ENCODE results near the gene SYS1. TPM values are rescaled to one million over a fixed set of nuclear protein-coding genes. Genes with fewer than 3 reads are reported as not detected.
A peak's percentile ranks its signal among the peaks of the same experiment; 100 is the strongest.

SYS1 gene
- polyA plus RNA-seq, 1 experiment = 25.1 TPM

DNA sequence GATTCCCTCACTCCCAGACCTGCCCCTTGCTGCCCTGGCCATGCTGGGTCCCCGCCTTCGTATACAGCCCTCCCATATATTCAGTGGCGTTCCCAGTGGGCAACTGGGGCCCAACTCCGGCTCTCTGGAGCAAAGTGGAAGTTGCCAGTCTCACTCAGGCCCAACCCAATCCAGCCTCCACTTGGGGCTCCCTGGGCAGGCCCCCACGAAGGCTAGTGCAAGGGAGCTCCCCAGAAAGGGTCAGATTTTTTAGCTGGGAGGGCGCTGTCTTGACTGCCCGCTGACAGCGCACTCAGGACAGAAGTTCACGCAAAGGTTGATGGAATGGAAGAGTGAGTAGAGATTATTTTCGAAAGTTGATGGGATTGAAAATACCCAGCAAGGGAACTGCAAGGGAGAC is 9.3 kb downstream of the SYS1 start:
- ChIA-PET POLR2A (interaction anchor here (0.9 kb wide), 1 partner anchor 64 kb away, joined by 3 read pairs; no protein-coding TSS in a partner anchor), CTCF (interaction anchor here (1.0 to 9.9 kb wide), 10 partner anchors 8 to 398 kb away, joined by 4 to 194 read pairs (median 30); partner anchors contain the start of genes PIGT and SYS1)
- H3K9me3 ChIP-seq (ENCODE audit: control insufficient read depth, insufficient read depth, low read length) = no peaks in the 10 kb centered on the region
- no peak for DNase-seq (ENCODE audit: low read depth, low spot score)
- H3K4me3 ChIP-seq (ENCODE audit: low read depth, low read length) = no peak overlapping the region
- TF ChIP-seq, protein P1, sequence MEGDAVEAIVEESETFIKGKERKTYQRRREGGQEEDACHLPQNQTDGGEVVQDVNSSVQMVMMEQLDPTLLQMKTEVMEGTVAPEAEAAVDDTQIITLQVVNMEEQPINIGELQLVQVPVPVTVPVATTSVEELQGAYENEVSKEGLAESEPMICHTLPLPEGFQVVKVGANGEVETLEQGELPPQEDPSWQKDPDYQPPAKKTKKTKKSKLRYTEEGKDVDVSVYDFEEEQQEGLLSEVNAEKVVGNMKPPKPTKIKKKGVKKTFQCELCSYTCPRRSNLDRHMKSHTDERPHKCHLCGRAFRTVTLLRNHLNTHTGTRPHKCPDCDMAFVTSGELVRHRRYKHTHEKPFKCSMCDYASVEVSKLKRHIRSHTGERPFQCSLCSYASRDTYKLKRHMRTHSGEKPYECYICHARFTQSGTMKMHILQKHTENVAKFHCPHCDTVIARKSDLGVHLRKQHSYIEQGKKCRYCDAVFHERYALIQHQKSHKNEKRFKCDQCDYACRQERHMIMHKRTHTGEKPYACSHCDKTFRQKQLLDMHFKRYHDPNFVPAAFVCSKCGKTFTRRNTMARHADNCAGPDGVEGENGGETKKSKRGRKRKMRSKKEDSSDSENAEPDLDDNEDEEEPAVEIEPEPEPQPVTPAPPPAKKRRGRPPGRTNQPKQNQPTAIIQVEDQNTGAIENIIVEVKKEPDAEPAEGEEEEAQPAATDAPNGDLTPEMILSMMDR (IDR thresholded peaks at IDR 0.05; ENCODE audit: low read depth, low read length) = no peak
- no peak overlapping the region for H3K27ac ChIP-seq (ENCODE audit: low read depth, low read length)
- no peaks in the 10 kb centered on the region for H3K27me3 ChIP-seq (ENCODE audit: control insufficient read depth, insufficient read depth, low read length)

DNA sequence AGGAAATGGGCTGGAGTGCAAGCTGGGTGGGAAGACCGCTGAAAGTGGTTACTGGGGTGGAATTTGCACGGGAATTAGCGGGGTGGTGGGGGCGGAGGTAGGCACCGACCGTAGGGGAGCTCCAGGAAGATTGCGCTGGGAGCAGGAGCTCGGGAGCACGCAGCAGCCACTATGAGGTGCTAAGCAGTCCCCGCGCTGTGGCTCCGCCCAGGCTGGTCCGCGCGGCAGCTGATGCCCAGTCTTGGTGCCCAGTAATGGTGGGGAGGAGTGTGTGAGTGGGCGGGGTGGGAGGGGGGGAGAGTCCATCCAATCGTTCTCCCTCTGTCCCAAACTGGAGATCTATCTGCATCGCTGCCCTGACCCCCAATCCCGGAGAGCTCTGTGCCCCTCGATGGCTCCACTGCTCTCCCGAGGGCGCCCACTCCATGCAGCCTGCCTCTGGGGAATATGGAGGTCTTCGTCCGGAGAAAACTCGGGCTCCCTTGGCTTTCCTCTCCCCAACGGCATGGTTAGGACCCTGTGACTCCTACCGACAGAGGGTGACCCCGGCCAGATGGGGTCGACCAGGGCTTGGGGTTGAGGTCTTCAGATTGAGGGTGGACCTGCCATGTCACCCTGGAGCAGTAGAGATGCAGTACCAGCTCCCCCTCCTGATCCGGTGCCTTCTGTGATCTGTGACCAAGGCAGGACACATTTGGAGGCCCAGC is 9.8 kb downstream of the SYS1 start:
- POLR2A ChIA-PET = interaction anchor here (0.9 to 1.1 kb wide), 2 partner anchors 26 to 64 kb away, joined by 3 to 4 read pairs; no protein-coding TSS in a partner anchor
- DNase-seq (ENCODE audit: low read depth, low spot score) = no peak
- CTCF ChIA-PET = interaction anchor here (0.6 to 9.9 kb wide), 20 partner anchors 9 to 1343 kb away, joined by 3 to 194 read pairs (median 15); partner anchors contain the start of genes PIGT and SYS1
- no peak overlapping the region; the same call in 1 of the 2 replicates for H3K4me3 ChIP-seq (ENCODE audit: low read depth, low read length)
- no peaks in the 10 kb centered on the region for H3K9me3 ChIP-seq (ENCODE audit: control insufficient read depth, insufficient read depth, low read length)
- no peak overlapping the region for H3K27ac ChIP-seq (ENCODE audit: low read depth, low read length)
- TF ChIP-seq, protein P1 (IDR thresholded peaks at IDR 0.05; ENCODE audit: low read depth, low read length) = no peak
- H3K27me3 ChIP-seq (ENCODE audit: control insufficient read depth, insufficient read depth, low read length) = no peaks in the 10 kb centered on the region

DNA sequence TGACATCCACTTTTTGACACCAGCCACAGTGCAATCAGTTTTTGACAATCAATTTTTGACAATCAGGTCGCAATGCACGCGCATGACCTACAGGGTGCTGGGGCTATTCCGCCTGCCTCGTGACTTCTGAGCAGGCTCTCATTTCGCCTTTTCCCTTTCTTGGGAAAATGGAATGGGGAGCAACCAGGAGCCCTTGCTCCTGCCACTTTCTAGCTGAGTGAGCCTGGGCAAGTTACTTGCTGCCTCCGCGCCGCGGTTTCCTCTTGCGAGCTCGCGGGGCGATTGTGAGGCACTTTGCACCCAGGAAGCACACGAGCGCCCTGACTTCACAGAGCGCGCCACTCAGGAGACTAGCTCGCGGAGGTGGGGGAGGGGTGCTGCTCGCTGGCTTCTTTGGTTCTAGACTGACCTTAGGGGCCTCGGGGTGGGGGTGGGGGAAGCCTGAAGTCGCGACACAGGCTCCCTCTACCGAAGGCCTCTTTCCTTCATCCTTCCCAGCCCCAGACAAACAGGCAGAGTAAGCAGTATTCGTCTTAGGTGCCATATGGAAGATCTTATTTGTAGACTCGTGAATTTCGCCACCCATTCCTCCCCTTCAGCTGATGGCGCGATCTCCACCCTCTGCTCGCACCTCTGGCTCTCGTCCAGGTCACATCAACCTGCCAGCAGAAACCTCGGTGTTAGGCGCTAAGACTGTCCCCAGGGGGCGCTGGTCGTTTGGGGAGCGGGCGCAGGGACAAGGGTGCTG is 10.6 kb downstream of the SYS1 start:
- Histone ChIP-seq H3K27ac (ENCODE audit: low read depth, low read length) (no peak overlapping the region), H3K4me3 (ENCODE audit: low read depth, low read length) (peak overlapping the region; percentile 52), H3K27me3 (ENCODE audit: control insufficient read depth, insufficient read depth, low read length) (no peaks in the 10 kb centered on the region), H3K9me3 (ENCODE audit: control insufficient read depth, insufficient read depth, low read length) (no peaks in the 10 kb centered on the region)
- DNase-seq (ENCODE audit: low read depth, low spot score) = no peak
- TF ChIP-seq, protein P1 (IDR thresholded peaks at IDR 0.05; ENCODE audit: low read depth, low read length) = peak; percentile 88
- ChIA-PET CTCF (interaction anchor here (0.5 to 9.9 kb wide), 42 partner anchors 9 to 1342 kb away, joined by 3 to 194 read pairs (median 6); partner anchors contain the start of genes DBNDD2, PIGT, SDC4 and SYS1), POLR2A (interaction anchor here (0.5 to 1.3 kb wide), 6 partner anchors 10 to 1929 kb away, joined by 3 to 8 read pairs (median 4); partner anchors contain the start of gene SYS1)

DNA sequence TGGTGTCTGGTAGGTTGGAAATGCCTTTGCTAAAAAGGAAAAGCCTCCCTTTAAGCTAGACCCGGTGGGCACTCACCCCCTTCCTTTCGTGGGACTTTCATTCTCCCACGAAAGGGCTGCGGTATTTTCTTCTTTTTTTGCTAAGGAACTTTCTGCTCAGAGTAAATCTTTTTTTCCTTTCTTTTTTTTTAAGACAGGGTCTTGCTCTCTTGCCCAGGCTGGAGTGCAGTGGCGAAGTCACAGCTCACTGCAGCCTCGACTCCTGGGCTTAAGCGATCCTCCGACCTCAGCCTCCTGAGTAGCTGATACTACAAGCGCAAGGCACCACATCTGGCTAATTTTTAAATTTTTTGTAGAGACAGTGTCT is 11.1 kb downstream of the SYS1 start:
- H3K27ac ChIP-seq (ENCODE audit: low read depth, low read length) = no peak overlapping the region
- CTCF ChIA-PET = interaction anchor here (0.6 to 9.9 kb wide), 37 partner anchors 8 to 595 kb away, joined by 3 to 194 read pairs (median 6); partner anchors contain the start of genes DBNDD2, PIGT, SDC4 and SYS1
- H3K27me3 ChIP-seq (ENCODE audit: control insufficient read depth, insufficient read depth, low read length) = no peaks in the 10 kb centered on the region
- peak overlapping the region; percentile 52 for H3K4me3 ChIP-seq (ENCODE audit: low read depth, low read length)
- no peaks in the 10 kb centered on the region for H3K9me3 ChIP-seq (ENCODE audit: control insufficient read depth, insufficient read depth, low read length)
- TF ChIP-seq, protein P1 (IDR thresholded peaks at IDR 0.05; ENCODE audit: low read depth, low read length) = no peak
- POLR2A ChIA-PET = interaction anchor here (0.6 to 1.3 kb wide), 4 partner anchors 11 to 30 kb away, joined by 3 to 8 read pairs (median 4); partner anchors contain the start of gene SYS1
- no peak for DNase-seq (ENCODE audit: low read depth, low spot score)
